AG09319 (cell line): ENCODE results near the gene RASA1.
"Not testable (repeated sequence)": the region's sequence is repeated elsewhere in the genome, so short reads cannot be mapped to it uniquely, and the experiment has no call there.

Experiments
- DNase-seq: peaks from one replicate; pipeline ENCODE4 v3.0.0-alpha.2; 2010; ENCODE audit warnings: low read depth; ENCODE audit errors: extremely low read depth
- TF ChIP-seq, protein P1 (sequence below): IDR thresholded peaks from 2 replicates; pipeline ENCODE4 v1.5.1; 2011; ENCODE audit warnings: low read depth, mild to moderate bottlenecking, inconsistent platforms, low read length, moderate library complexity

The RASA1 gene

DNA sequence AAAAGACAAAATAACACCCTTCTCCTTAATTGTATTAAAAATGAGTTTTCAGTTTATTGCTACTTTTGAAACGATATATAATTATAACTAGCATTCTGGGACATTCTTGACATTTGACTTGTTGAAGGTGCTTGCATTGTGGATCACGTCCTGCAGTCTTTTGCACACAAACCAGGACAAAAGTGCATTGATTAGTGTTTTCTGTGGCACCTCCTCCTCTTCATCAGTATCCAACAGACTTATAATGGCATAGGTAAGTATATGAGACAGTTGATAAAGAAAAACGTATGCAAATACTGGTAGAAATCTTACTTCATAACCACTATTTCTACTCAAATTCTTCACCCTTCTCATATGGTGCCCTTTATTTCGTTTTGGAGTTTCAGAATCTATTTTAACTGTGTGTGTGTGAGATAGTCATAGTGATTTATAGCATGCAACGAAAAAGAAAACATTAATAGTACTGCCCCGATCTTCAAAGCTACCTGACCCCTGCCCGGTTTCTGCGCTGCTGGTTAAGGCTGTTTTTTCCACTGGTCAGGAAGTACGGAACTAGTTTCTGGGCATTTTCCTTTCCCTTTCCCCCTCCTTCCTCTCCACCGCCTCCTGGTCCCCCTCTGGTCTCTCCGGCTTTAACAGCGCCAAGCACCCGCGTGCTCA lies 639 bp upstream of the RASA1 start:
- no peak for DNase-seq
- TF ChIP-seq, protein P1, sequence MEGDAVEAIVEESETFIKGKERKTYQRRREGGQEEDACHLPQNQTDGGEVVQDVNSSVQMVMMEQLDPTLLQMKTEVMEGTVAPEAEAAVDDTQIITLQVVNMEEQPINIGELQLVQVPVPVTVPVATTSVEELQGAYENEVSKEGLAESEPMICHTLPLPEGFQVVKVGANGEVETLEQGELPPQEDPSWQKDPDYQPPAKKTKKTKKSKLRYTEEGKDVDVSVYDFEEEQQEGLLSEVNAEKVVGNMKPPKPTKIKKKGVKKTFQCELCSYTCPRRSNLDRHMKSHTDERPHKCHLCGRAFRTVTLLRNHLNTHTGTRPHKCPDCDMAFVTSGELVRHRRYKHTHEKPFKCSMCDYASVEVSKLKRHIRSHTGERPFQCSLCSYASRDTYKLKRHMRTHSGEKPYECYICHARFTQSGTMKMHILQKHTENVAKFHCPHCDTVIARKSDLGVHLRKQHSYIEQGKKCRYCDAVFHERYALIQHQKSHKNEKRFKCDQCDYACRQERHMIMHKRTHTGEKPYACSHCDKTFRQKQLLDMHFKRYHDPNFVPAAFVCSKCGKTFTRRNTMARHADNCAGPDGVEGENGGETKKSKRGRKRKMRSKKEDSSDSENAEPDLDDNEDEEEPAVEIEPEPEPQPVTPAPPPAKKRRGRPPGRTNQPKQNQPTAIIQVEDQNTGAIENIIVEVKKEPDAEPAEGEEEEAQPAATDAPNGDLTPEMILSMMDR: no peak

DNA sequence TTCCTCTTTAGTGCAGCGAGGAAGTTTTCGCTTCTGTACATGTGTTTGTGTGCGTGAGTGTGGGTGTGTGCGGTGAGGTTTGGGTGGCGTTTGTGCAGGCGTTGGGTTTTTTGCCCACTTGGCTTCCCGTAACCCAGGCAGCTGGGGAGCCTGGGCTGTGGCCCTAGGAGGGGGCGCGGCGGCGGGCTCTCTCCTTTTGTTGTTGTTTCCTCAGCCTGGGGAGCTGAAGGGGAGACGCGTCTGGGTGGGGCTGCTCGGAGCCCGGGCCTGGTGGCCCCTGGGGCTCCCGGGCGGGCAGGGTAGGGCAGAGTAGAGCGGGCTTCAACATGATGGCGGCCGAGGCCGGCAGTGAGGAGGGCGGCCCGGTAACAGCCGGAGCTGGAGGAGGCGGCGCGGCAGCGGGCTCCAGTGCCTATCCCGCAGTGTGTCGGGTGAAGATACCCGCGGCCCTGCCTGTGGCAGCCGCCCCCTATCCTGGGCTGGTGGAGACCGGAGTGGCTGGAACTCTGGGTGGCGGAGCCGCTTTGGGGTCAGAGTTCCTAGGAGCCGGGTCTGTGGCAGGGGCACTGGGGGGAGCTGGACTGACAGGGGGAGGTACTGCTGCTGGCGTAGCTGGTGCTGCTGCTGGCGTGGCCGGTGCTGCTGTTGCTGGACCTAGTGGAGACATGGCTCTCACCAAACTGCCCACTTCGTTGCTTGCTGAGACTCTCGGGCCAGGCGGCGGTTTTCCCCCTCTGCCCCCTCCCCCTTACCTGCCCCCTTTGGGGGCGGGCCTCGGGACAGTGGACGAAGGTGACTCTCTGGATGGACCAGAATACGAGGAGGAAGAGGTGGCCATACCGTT lies 665 bp downstream of the RASA1 start:
- DNase-seq: peak; percentile 25
- TF ChIP-seq, protein P1: no peak

DNA sequence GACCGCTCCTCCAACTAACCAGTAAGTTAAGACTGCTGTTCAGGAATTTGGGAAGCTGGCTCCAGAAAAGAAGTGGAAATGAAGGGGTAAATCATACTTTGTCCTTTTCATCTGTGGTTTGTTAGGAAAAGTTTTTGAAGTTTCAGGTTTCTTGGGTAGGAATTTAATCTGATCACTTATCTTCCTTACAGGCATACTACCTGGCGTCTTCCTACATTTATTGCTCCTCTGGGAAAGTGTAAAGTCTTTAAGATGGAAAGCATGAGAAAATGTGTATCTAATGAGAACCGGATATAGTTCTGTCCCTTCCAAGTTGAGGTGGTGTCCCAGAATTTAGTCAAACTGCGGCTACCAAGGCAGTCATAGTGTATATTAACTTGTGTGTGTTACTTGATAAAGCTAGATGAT lies 1.3 kb downstream of the RASA1 start:
- TF ChIP-seq, protein P1: no peak
- DNase-seq: no peak

GRCh38 chr5:87270888-87271287 lies 3.2 kb downstream of the RASA1 start:
- DNase-seq: not testable (repeated sequence)

- DNase-seq: no peak
- TF ChIP-seq, protein P1: no peak
Measured at GRCh38 chr5:87276655-87277054, 9.0 kb downstream of the RASA1 start.

DNA sequence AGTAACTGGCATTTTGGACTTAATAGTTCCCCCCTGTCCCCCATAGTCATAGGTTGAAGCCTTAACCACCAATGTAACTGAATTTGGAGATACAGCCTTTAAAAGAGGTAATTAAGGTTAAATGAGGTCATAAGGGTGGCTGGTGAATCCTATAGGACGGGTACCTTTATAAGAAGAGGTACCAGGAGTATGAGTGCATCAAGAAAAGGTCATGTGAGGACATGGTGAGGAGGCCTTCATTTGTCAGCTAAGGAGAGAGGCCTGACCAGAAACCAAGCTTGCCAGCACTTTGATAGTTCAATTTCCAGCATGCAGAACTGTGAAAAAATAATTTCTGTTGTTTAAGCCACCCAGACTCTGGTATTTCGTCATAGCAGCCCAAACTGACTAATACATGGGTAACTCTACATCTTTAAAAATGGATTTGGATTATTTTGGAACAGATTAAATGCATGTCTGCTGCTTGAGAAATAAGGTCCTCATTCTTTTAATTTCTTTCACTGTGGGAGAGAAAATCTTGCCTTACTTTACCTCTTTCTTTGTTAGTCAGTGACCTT lies 9.7 kb downstream of the RASA1 start:
- TF ChIP-seq, protein P1: no peak
- DNase-seq: no peak

DNA sequence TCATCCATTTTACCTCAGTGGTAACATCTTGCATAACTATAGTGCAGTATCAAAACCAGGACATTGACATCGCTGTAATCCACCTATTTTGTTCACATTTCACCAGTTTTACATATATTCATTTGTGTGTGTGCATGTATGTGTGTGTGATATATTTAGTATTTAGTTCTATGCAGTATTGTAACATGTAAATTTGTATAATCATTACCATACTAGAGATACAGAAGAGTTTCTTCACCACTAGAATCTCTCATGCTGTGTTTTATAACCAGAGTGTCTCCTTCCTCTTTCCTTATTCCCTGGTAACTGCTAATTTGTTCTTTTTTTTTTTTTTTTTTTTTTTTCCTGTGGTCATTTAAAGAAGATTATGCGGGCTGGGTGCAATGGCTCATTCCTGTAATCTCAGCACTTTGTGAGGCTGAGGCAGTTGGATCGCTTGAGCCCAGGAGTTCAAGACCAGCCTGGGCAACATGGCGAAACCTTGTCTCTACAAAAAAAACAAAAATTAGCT lies 11.0 kb downstream of the RASA1 start:
- TF ChIP-seq, protein P1: no peak
- DNase-seq: no peak
